GM12891 (cell line): ENCODE measurements around the gene FOSL2.

Source experiments
- PAX5 ChIP-seq: IDR thresholded peaks from 2 replicates; pipeline ENCODE4 v1.6.1; 2011; ENCODE audit warnings: low read length, moderate library complexity, mild to moderate bottlenecking; ENCODE audit not compliant: insufficient read depth, severe bottlenecking
- POLR2A ChIP-seq: IDR thresholded peaks from 2 replicates; pipeline ENCODE4 v1.6.1; 2011; ENCODE audit warnings: low read depth, low read length, control low read depth
- POLR2AphosphoS5 ChIP-seq: IDR thresholded peaks from 2 replicates; pipeline ENCODE4 v1.6.1; 2011; ENCODE audit warnings: low read depth, low read length, control low read depth

- TF ChIP-seq POLR2AphosphoS5: no peak
- no peak for TF ChIP-seq POLR2A
- no peak for TF ChIP-seq PAX5
Observed at GRCh38 chr2:28462122-28462521, 69.5 kb downstream of the FOSL2 start.
